Measurements from ENCODE around the gene KL. TPM values are rescaled to one million over a fixed set of nuclear protein-coding genes. Genes with fewer than 3 reads are reported as not detected.

The KL gene
- total RNA-seq, 4 donors from 2014 or later, result 1.9 to 11.9 (median 7.0) TPM

- TF ChIP-seq, protein P1, sequence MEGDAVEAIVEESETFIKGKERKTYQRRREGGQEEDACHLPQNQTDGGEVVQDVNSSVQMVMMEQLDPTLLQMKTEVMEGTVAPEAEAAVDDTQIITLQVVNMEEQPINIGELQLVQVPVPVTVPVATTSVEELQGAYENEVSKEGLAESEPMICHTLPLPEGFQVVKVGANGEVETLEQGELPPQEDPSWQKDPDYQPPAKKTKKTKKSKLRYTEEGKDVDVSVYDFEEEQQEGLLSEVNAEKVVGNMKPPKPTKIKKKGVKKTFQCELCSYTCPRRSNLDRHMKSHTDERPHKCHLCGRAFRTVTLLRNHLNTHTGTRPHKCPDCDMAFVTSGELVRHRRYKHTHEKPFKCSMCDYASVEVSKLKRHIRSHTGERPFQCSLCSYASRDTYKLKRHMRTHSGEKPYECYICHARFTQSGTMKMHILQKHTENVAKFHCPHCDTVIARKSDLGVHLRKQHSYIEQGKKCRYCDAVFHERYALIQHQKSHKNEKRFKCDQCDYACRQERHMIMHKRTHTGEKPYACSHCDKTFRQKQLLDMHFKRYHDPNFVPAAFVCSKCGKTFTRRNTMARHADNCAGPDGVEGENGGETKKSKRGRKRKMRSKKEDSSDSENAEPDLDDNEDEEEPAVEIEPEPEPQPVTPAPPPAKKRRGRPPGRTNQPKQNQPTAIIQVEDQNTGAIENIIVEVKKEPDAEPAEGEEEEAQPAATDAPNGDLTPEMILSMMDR (IDR thresholded peaks at IDR 0.05; ENCODE audit: low read depth), result no peak
These were observed 18.8 kb downstream of the KL start for GRCh38 chr13:33034882-33035520.

- TF ChIP-seq, protein P1 (IDR thresholded peaks at IDR 0.05; ENCODE audit: low read depth), result no peak
These were observed 21.4 kb downstream of the KL start for GRCh38 chr13:33037673-33038072.

GRCh38 chr13:33040090-33040489 lies 23.9 kb downstream of the KL start:
- TF ChIP-seq, protein P1 (IDR thresholded peaks at IDR 0.05; ENCODE audit: low read depth), result no peak

- TF ChIP-seq, protein P1 (IDR thresholded peaks at IDR 0.05; ENCODE audit: low read depth), result no peak
These were observed 29.8 kb downstream of the KL start for GRCh38 chr13:33045851-33046592.

- TF ChIP-seq, protein P1 (IDR thresholded peaks at IDR 0.05; ENCODE audit: low read depth), result no peak
These were observed 33.9 kb downstream of the KL start for GRCh38 chr13:33050161-33050560.

DNA sequence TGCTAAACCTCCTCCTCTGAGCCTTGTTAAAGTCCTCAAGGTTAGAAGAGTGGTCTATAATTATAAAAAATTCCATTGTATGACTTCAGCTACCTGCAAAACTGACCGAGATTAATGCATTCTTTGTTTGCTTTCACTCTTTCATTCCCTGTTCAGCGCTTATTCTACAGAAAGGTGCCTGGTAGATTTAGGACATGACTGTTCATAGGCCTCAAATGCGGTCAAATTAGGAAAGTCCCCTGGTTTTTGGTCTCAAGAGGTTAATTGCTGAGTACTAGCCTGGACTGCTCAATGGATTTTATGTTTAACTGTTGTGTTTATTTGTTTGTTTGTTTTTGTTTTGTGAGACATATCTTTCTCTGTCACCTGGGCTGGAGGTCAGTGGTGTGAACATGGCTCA lies 35.4 kb downstream of the KL start:
- TF ChIP-seq, protein P1 (IDR thresholded peaks at IDR 0.05; ENCODE audit: low read depth), result no peak

- TF ChIP-seq, protein P1 (IDR thresholded peaks at IDR 0.05; ENCODE audit: low read depth), result no peak
These were observed 36.5 kb downstream of the KL start for GRCh38 chr13:33052506-33053280.
